Thymus (tissue), 14 donors: Measurements from ENCODE around the gene ZNF585A. TPM values are rescaled to one million over a fixed set of nuclear protein-coding genes. Genes with fewer than 3 reads are reported as not detected.

ENCODE experiments used
- DNase-seq, 9 donors: peaks; one replicate each; pipeline ENCODE4 v3.0.0-alpha.2; 2013; ENCODE audit warnings: low spot score in 9 of 9, low read depth in 6 of 9, missing footprints in 1 of 9
- H3K27ac ChIP-seq, 2 donors: one replicate each; pipeline ENCODE4 v1.5.1; 2013; ENCODE audit warnings: control low read depth in 1 of 2, low read depth in 1 of 2, low read length in 1 of 2, mild to moderate bottlenecking in 1 of 2, moderate library complexity in 1 of 2
- H3K27me3 ChIP-seq, 2 donors: one replicate each; pipeline ENCODE4 v1.5.1; 2013; ENCODE audit warnings: low read length in 1 of 2; ENCODE audit not compliant: control insufficient read depth in 2 of 2, insufficient read depth in 1 of 2
- H3K36me3 ChIP-seq, 2 donors: one replicate each; pipeline ENCODE4 v1.5.1; 2013; ENCODE audit warnings: low read length in 1 of 2, mild to moderate bottlenecking in 1 of 2, moderate library complexity in 1 of 2; ENCODE audit not compliant: control insufficient read depth in 2 of 2, insufficient read depth in 2 of 2
- H3K4me1 ChIP-seq, 2 donors: one replicate each; pipeline ENCODE4 v1.5.1; 2013; ENCODE audit warnings: low read length in 2 of 2; ENCODE audit not compliant: control insufficient read depth in 2 of 2, insufficient read depth in 2 of 2
- H3K4me3 ChIP-seq, 2 donors: one replicate each; pipeline ENCODE4 v1.5.1; 2013; ENCODE audit warnings: low read length in 2 of 2, control low read depth in 1 of 2, mild to moderate bottlenecking in 1 of 2
- H3K9me3 ChIP-seq, 2 donors: one replicate each; pipeline ENCODE4 v1.5.1; 2013; ENCODE audit warnings: low read length in 1 of 2, mild to moderate bottlenecking in 1 of 2; ENCODE audit not compliant: control insufficient read depth in 2 of 2, insufficient read depth in 1 of 2
- WGBS: extraction: QIAGEN DNeasy Blood & Tissue Kit; methylation state at CpG from one replicate; pipeline ENCODE4 v1.1.7; 2013; 5-methylcytosine and 5-hydroxymethylcytosine counted together
- long read RNA-seq, 10 donors: transcript quantifications; one replicate each; lab custom pipeline, GENCODE V29; 2026
- polyA plus RNA-seq: library from polyadenylated mRNA; stranded (reverse); fragments of 200-250 nt; gene quantifications from one replicate; pipeline ENCODE4 v1.2.3, GENCODE V29; 2013
- total RNA-seq: library from RNA; stranded (reverse); fragments of 120-200 nt; gene quantifications from one replicate; pipeline ENCODE4 v1.2.4, GENCODE V29; 2013
- donor health status: healthy.

The ZNF585A gene
- total RNA-seq: 19.1 TPM
- 30.7 TPM for polyA plus RNA-seq
- long read RNA-seq, donor 1: 0 reads
- long read RNA-seq, donor 2, full-length matches to known transcripts: 21 of 21 reads
- long read RNA-seq, donor 2, partial matches to known transcripts: 0 of 21 reads
- long read RNA-seq, donor 2, other reads (novel, unspliced or antisense): 0 of 21 reads
- long read RNA-seq, donor 3, transcript ZNF585A-205 (3 exons, 596 nt): major isoform, 21 of 22 reads
- long read RNA-seq, donor 3, partial matches to known transcripts: 0 of 22 reads
- long read RNA-seq, donor 3, other reads (novel, unspliced or antisense): 0 of 22 reads
- long read RNA-seq, donor 4, transcript ZNF585A-205 (3 exons, 596 nt): major isoform, 8 of 9 reads
- long read RNA-seq, donor 4, partial matches to known transcripts: 0 of 9 reads
- long read RNA-seq, donor 4, other reads (novel, unspliced or antisense): 0 of 9 reads
- long read RNA-seq, donor 5, full-length matches to known transcripts: 28 of 28 reads
- long read RNA-seq, donor 5, partial matches to known transcripts: 0 of 28 reads
- long read RNA-seq, donor 5, other reads (novel, unspliced or antisense): 0 of 28 reads
- long read RNA-seq, donor 6, full-length matches to known transcripts: 11 of 11 reads
- long read RNA-seq, donor 6, partial matches to known transcripts: 0 of 11 reads
- long read RNA-seq, donor 6, other reads (novel, unspliced or antisense): 0 of 11 reads
- long read RNA-seq, donor 7, full-length matches to known transcripts: 15 of 15 reads
- long read RNA-seq, donor 7, partial matches to known transcripts: 0 of 15 reads
- long read RNA-seq, donor 7, other reads (novel, unspliced or antisense): 0 of 15 reads
- long read RNA-seq, donor 8, full-length matches to known transcripts: 4 of 4 reads
- long read RNA-seq, donor 8, partial matches to known transcripts: 0 of 4 reads
- long read RNA-seq, donor 8, other reads (novel, unspliced or antisense): 0 of 4 reads
- long read RNA-seq, donor 9, transcript ZNF585A-205 (3 exons, 596 nt): major isoform, 12 of 12 reads
- long read RNA-seq, donor 9, partial matches to known transcripts: 0 of 12 reads
- long read RNA-seq, donor 9, other reads (novel, unspliced or antisense): 0 of 12 reads
- long read RNA-seq, donor 10, full-length matches to known transcripts: 7 of 7 reads
- long read RNA-seq, donor 10, partial matches to known transcripts: 0 of 7 reads
- long read RNA-seq, donor 10, other reads (novel, unspliced or antisense): 0 of 7 reads

- H3K4me3 ChIP-seq: peak within 1 kb of the TSS; percentile 67 to 93
- H3K27ac ChIP-seq: peak within 1 kb of the TSS; percentile 69 to 86
- DNase-seq: peak; percentile 64 to 96 (median 85)
- H3K36me3 ChIP-seq: peaks cover 4 to 13% of the 10 kb centered on the region in 2 donors
- H3K27me3 ChIP-seq: no peaks in the 10 kb centered on the region
- 7% methylated on average over 30 of the region's 30 CpGs for WGBS
- peaks cover 4% of the 10 kb centered on the region in 2 donors for H3K9me3 ChIP-seq
- H3K4me1 ChIP-seq: peaks cover 0 to 4% of the 10 kb centered on the region in 2 donors
Measured at GRCh38 chr19:37172368-37173366, at the start of gene ZNF585A. Gene ZNF585A (minus strand): TSS chr19:37172695. CDS start chr19:37169910, 2,785 bp downstream.

GRCh38 chr19:37221136-37221535 lies 48.6 kb upstream of the ZNF585A start:
- Histone ChIP-seq H3K27ac (no peak overlapping the region), H3K9me3 (peaks cover 0 to 8% of the 10 kb centered on the region in 2 donors), H3K27me3 (no peaks in the 10 kb centered on the region), H3K4me1 (peaks cover 5 to 6% of the 10 kb centered on the region in 2 donors), H3K36me3 (peaks cover 13 to 18% of the 10 kb centered on the region in 2 donors), H3K4me3 (no peak overlapping the region)
- no peak for DNase-seq
- 95% methylated on average over 2 of the region's 2 CpGs for WGBS

- Histone ChIP-seq H3K27ac (no peak overlapping the region), H3K36me3 (peaks cover 7 to 16% of the 10 kb centered on the region in 2 donors), H3K4me1 (peaks cover 5 to 6% of the 10 kb centered on the region in 2 donors), H3K9me3 (peaks cover 0 to 8% of the 10 kb centered on the region in 2 donors), H3K27me3 (no peaks in the 10 kb centered on the region), H3K4me3 (no peak overlapping the region)
- 98% methylated on average over 3 of the region's 3 CpGs for WGBS
- DNase-seq: no peak
Measured at GRCh38 chr19:37220383-37220782, 47.9 kb upstream of the ZNF585A start.

GRCh38 chr19:37218592-37218935 lies 46.1 kb upstream of the ZNF585A start:
- Histone ChIP-seq H3K4me3 (peak overlapping the region; percentile 68 to 86), H3K4me1 (peaks cover 5 to 6% of the 10 kb centered on the region in 2 donors), H3K9me3 (peaks cover 0 to 5% of the 10 kb centered on the region in 2 donors), H3K27me3 (no peaks in the 10 kb centered on the region), H3K27ac (peak overlapping the region in 1 of 2 donors; percentile 95), H3K36me3 (peaks cover 6 to 7% of the 10 kb centered on the region in 2 donors)
- 37% methylated on average over 6 of the region's 6 CpGs for WGBS
- peak in 1 of 9 donors; percentile 10 for DNase-seq

GRCh38 chr19:37217775-37218591 lies 45.5 kb upstream of the ZNF585A start, which contains the start of gene ZNF383:
Gene ZNF383 (plus strand): TSS chr19:37218214. CDS start chr19:37230454, 12,240 bp downstream.
- DNase-seq: peak; percentile 83 to 96 (median 91)
- WGBS: under 1% methylated on average over 44 of the region's 44 CpGs
- H3K4me3 ChIP-seq: peak within 1 kb of the TSS; percentile 68 to 86
- H3K36me3 ChIP-seq: peaks cover 6 to 7% of the 10 kb centered on the region in 2 donors
- no peaks in the 10 kb centered on the region for H3K27me3 ChIP-seq
- peaks cover 5 to 6% of the 10 kb centered on the region in 2 donors for H3K4me1 ChIP-seq
- peaks cover 0 to 5% of the 10 kb centered on the region in 2 donors for H3K9me3 ChIP-seq
- peak within 1 kb of the TSS; percentile 92 to 95 for H3K27ac ChIP-seq

- peaks cover 0 to 5% of the 10 kb centered on the region in 2 donors for H3K9me3 ChIP-seq
- under 1% methylated on average over 7 of the region's 7 CpGs for WGBS
- no peaks in the 10 kb centered on the region for H3K27me3 ChIP-seq
- no peak for DNase-seq
- peak overlapping the region; percentile 81 to 92 for H3K27ac ChIP-seq
- peaks cover 5 to 6% of the 10 kb centered on the region in 2 donors for H3K4me1 ChIP-seq
- H3K4me3 ChIP-seq: peak overlapping the region; percentile 68 to 86
- peaks cover 4% of the 10 kb centered on the region in 2 donors for H3K36me3 ChIP-seq
Measured at GRCh38 chr19:37217480-37217774, 44.9 kb upstream of the ZNF585A start.

- WGBS: over 99% methylated on average over 2 of the region's 2 CpGs
- no peak overlapping the region for H3K27ac ChIP-seq
- H3K4me1 ChIP-seq: no peaks in the 10 kb centered on the region
- H3K4me3 ChIP-seq: no peak overlapping the region
- DNase-seq: no peak
- H3K9me3 ChIP-seq: peaks cover 3 to 4% of the 10 kb centered on the region in 2 donors
- H3K36me3 ChIP-seq: peaks cover 0 to 13% of the 10 kb centered on the region in 2 donors
- no peaks in the 10 kb centered on the region for H3K27me3 ChIP-seq
Measured at GRCh38 chr19:37197768-37198167, 25.3 kb upstream of the ZNF585A start.
